Gastrocnemius medialis (tissue), 4 donors: ENCODE measurements around the gene MED19. TPM values are rescaled to one million over a fixed set of nuclear protein-coding genes. Genes with fewer than 3 reads are reported as not detected.

ENCODE experiments used
- ATAC-seq, 2 donors: fragments of 150-250 bp; one replicate each; pipeline ENCODE4 v1.9.1; 2016
- DNase-seq, 2 donors: peaks; one replicate each; pipeline ENCODE4 v3.0.0-alpha.2; 2019
- H3K27ac ChIP-seq, 4 donors: fragments of 200-600 bp; sonication (generic); 1 replicate in 1 of 4; 2 replicates in 3 of 4; pipeline ENCODE4 v1.5.1; 2016 to 2018; ENCODE audit warnings: mild to moderate bottlenecking in 2 of 4, moderate library complexity in 1 of 4
- H3K27me3 ChIP-seq, 3 donors: fragments of 200-600 bp; sonication (generic) in 2 of 3; 1 replicate in 1 of 3; 2 replicates in 2 of 3; pipeline versions ENCODE4 v1.5.1 to v1.6.0; 2016 to 2019; ENCODE audit warnings: mild to moderate bottlenecking in 1 of 3, moderate library complexity in 1 of 3
- H3K36me3 ChIP-seq, 2 donors: fragments of 200-600 bp; sonication (generic) in 1 of 2; one replicate each; pipeline ENCODE4 v1.5.1; 2017 to 2018
- H3K4me1 ChIP-seq, 2 donors: fragments of 200-600 bp; sonication (generic) in 1 of 2; one replicate each; pipeline ENCODE4 v1.5.1; 2016 to 2017; ENCODE audit warnings: mild to moderate bottlenecking in 2 of 2
- H3K4me3 ChIP-seq, 4 donors: fragments of 200-600 bp; sonication (generic) in 3 of 4; 1 replicate in 1 of 4; 2 replicates in 3 of 4; pipeline ENCODE4 v1.5.1; 2016 to 2019; ENCODE audit warnings: mild to moderate bottlenecking in 2 of 4
- H3K9me3 ChIP-seq, 3 donors: fragments of 200-600 bp; sonication (generic) in 2 of 3; 1 replicate in 1 of 3; 2 replicates in 2 of 3; pipeline ENCODE4 v1.5.1; 2016 to 2019
- POLR2A ChIP-seq, 2 donors: fragments of 450-650 bp; IDR thresholded peaks; one replicate each; pipeline ENCODE4 v1.6.1; 2017; ENCODE audit warnings: antibody characterized with exemption in 2 of 2, mild to moderate bottlenecking in 2 of 2, moderate library complexity in 2 of 2
- in situ Hi-C, 4 donors: fragments of 200-750 bp; cut with MboI; loops; one replicate each; pipeline versions ENCODE4 v1.15.0 to v1.8.0; 2017; ENCODE audit warnings: low sequenced_read_pairs in 4 of 4
- intact Hi-C: fragments of 100-400 bp; cut with DNase I; formaldehyde crosslinking; loops from one replicate; pipeline ENCODE4 v1.15.1; 2023; ENCODE audit warnings: low total_unique reads
- total RNA-seq, 4 donors: library from RNA; depleted of rRNA; stranded (reverse); fragments of >200 nt; gene quantifications; one replicate each; pipeline versions ENCODE4 v1.1.0 to v1.2.3, GENCODE V29; 2016
- TF ChIP-seq, protein P1 (sequence below), 5 experiments: fragments of 450-650 bp in 3 of 5; fragments of 200-600 bp in 2 of 5; sonication (generic) in 2 of 5; IDR thresholded peaks in 4 of 5; conservative IDR thresholded peaks in 1 of 5; 1 replicate in 4 of 5; 2 replicates in 1 of 5; pipeline ENCODE4 v1.5.1; 2016 to 2019; ENCODE audit warnings: antibody characterized with exemption in 5 of 5, mild to moderate bottlenecking in 3 of 5, moderate library complexity in 3 of 5

MED19 gene
- total RNA-seq, 4 donors from 2014 or later, result 8.3 to 13.1 (median 10.4) TPM

DNA sequence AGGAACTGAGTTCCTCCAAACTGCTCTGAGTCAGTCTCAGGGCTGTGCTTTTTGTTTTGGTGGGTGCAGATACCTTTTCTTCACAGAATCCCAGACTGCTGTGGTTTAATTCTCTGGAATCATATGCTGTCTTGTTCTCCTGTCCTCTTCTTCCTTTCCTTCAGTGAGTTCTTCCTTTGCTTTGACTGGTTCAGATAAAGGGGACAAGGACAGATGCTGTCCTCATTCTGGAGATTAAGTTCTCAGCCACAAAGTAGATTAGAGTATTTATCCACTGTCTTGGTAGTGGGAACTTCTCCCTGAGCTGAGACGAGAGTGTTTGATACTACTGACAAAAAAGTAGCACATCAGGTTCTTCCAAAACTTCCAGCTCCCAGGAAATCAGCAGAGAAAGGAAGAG, 30.8 kb downstream of the MED19 start:
- no peaks in the 10 kb centered on the region for H3K27me3 ChIP-seq
- DNase-seq (no peak), ATAC-seq (no peak)
- TF ChIP-seq, protein P1, sequence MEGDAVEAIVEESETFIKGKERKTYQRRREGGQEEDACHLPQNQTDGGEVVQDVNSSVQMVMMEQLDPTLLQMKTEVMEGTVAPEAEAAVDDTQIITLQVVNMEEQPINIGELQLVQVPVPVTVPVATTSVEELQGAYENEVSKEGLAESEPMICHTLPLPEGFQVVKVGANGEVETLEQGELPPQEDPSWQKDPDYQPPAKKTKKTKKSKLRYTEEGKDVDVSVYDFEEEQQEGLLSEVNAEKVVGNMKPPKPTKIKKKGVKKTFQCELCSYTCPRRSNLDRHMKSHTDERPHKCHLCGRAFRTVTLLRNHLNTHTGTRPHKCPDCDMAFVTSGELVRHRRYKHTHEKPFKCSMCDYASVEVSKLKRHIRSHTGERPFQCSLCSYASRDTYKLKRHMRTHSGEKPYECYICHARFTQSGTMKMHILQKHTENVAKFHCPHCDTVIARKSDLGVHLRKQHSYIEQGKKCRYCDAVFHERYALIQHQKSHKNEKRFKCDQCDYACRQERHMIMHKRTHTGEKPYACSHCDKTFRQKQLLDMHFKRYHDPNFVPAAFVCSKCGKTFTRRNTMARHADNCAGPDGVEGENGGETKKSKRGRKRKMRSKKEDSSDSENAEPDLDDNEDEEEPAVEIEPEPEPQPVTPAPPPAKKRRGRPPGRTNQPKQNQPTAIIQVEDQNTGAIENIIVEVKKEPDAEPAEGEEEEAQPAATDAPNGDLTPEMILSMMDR (IDR thresholded peaks at IDR 0.05 in 4 of 5, conservative IDR thresholded peaks at IDR 0.05 in 1 of 5), result no peak
- no peak for TF ChIP-seq POLR2A (IDR thresholded peaks at IDR 0.05)
- no peak overlapping the region for H3K27ac ChIP-seq
- peaks cover 0 to 35% of the 10 kb centered on the region in 2 donors for H3K36me3 ChIP-seq
- in situ Hi-C loops (no loop called here), intact Hi-C loops (no loop called here)
- no peaks in the 10 kb centered on the region for H3K4me1 ChIP-seq
- H3K9me3 ChIP-seq, result no peaks in the 10 kb centered on the region
- H3K4me3 ChIP-seq, result no peak overlapping the region

DNA sequence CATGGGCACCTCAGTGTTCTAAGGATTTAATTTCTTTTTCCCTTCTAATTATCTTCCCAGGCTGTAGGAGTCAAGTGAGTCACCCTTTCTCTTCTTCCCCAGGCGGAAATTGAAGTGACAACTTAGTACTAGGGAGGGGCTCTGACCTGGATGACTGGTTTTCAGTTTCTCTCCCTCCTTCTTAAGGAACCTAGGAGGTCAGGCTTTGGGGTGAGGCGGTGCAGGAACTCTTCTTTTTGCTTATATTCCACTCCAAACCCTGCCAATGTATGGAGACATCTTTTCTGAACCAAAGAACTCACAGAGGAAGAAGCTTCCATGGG, 31.5 kb downstream of the MED19 start:
- H3K9me3 ChIP-seq, result no peaks in the 10 kb centered on the region
- ATAC-seq (no peak), DNase-seq (no peak)
- H3K4me3 ChIP-seq, result no peak overlapping the region
- intact Hi-C loops (no loop called here), in situ Hi-C loops (no loop called here)
- no peak overlapping the region for H3K27ac ChIP-seq
- peaks cover 0 to 41% of the 10 kb centered on the region in 2 donors for H3K36me3 ChIP-seq
- no peaks in the 10 kb centered on the region for H3K27me3 ChIP-seq
- no peak for TF ChIP-seq POLR2A (IDR thresholded peaks at IDR 0.05)
- TF ChIP-seq, protein P1 (IDR thresholded peaks at IDR 0.05 in 4 of 5, conservative IDR thresholded peaks at IDR 0.05 in 1 of 5), result no peak
- H3K4me1 ChIP-seq, result no peaks in the 10 kb centered on the region

DNA sequence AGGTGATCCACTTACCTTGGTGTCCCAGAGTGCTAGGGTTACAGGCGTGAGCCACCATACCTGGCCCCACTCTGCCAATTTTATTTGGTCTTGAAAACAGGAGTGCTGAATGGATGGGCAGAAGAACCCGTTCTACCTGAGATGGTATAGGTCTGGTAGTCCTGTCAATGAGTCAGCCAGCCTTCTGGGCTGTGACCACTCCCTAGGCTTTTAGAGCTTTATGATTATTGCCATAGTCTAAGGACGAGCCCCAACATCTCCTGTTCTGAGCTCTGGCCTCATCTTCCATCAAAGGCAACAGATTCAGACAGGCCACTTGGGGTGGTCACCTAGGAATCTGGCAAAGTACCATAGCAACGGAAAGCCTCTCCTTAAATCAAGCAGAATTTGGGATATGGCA, 32.6 kb downstream of the MED19 start:
- Histone ChIP-seq H3K27ac (no peak overlapping the region), H3K4me3 (no peak overlapping the region), H3K4me1 (peaks cover 0 to 2% of the 10 kb centered on the region in 2 donors), H3K9me3 (no peaks in the 10 kb centered on the region), H3K27me3 (no peaks in the 10 kb centered on the region), H3K36me3 (peaks cover 0 to 38% of the 10 kb centered on the region in 2 donors)
- in situ Hi-C loops, result no loop called here
- intact Hi-C loops, result no loop called here
- TF ChIP-seq POLR2A (IDR thresholded peaks at IDR 0.05), result no peak
- TF ChIP-seq, protein P1 (IDR thresholded peaks at IDR 0.05 in 4 of 5, conservative IDR thresholded peaks at IDR 0.05 in 1 of 5), result no peak
- DNase-seq (no peak), ATAC-seq (no peak)

DNA sequence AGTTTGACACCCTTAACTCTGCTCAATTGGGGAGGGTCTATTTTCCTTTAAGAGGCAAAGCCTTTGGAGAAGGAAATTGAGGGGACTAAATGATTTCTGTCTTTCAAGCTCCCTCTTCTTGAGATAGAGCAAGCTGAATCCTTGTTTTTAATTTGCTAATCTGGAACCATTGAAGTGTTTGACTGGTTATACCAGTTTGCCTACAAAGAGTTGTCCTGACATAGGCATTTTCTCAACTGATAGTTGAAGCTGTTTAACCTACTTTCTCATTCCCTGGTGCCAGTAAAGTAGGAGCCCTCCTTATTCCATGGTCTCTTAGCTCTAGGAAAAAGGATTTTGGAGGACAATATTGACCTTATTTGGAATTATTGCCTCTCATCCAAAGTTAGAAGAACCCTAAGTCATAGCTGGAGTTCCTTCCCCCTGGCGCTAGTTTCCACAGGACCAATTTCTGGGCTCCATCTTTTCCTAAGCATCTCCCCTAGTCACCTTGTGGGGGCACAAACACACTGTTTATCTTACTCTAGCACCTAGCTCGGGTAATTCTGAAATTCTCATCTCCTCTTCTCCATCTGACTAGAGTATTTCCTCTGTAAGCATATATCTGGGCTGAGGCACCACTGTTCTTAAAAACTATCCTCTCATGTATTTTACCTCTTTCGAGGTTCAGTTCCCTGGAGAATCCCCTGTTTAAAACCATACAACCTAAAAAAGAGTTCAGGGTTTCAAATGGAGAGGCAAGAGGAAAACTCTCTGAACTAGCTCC, 36.7 kb downstream of the MED19 start:
- H3K9me3 ChIP-seq, result no peaks in the 10 kb centered on the region
- no peak for ATAC-seq
- in situ Hi-C loops (no loop called here), intact Hi-C loops (no loop called here)
- peaks cover 5 to 7% of the 10 kb centered on the region in 2 donors for H3K4me1 ChIP-seq
- H3K27ac ChIP-seq, result no peak overlapping the region
- peaks cover 0 to 41% of the 10 kb centered on the region in 2 donors for H3K36me3 ChIP-seq
- no peak overlapping the region for H3K4me3 ChIP-seq
- H3K27me3 ChIP-seq, result no peaks in the 10 kb centered on the region
- TF ChIP-seq POLR2A (IDR thresholded peaks at IDR 0.05), result no peak
- TF ChIP-seq, protein P1 (IDR thresholded peaks at IDR 0.05 in 4 of 5, conservative IDR thresholded peaks at IDR 0.05 in 1 of 5), result no peak
- no peak for DNase-seq
